ENCODE measurements around the gene MCHR1. TPM values are rescaled to one million over a fixed set of nuclear protein-coding genes. Genes with fewer than 3 reads are reported as not detected.
"Not testable (repeated sequence)": the region's sequence is repeated elsewhere in the genome, so short reads cannot be mapped to it uniquely, and the experiment has no call there.

Gene MCHR1
- total RNA-seq, 1 experiment from 2014 or later = 0.24 TPM

DNA sequence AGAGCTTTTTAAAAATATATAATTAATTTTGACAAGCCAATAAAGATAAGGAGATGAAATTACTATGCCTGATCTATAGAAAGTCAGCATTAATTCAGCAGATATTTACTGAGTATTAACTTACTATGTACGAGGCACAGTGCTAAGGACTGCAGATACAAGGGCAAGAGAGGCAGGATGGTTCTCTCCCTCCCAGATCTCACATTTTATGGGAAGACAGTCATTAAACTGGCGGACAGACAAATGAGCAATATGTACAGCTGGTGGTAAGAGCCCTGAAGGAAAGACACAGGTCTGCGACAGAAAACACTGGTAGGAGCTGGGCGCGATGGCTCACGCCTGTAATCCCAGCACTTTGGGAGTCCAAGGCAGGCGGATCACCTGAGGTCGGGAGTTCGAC lies 36.8 kb downstream of the MCHR1 start:
- POLR2A ChIA-PET (ENCODE audit: unreplicated experiment) = no interaction called here
- no peak for TF ChIP-seq EZH2 (IDR thresholded peaks at IDR 0.05; ENCODE audit: low read depth)
- TF ChIP-seq, protein P1, sequence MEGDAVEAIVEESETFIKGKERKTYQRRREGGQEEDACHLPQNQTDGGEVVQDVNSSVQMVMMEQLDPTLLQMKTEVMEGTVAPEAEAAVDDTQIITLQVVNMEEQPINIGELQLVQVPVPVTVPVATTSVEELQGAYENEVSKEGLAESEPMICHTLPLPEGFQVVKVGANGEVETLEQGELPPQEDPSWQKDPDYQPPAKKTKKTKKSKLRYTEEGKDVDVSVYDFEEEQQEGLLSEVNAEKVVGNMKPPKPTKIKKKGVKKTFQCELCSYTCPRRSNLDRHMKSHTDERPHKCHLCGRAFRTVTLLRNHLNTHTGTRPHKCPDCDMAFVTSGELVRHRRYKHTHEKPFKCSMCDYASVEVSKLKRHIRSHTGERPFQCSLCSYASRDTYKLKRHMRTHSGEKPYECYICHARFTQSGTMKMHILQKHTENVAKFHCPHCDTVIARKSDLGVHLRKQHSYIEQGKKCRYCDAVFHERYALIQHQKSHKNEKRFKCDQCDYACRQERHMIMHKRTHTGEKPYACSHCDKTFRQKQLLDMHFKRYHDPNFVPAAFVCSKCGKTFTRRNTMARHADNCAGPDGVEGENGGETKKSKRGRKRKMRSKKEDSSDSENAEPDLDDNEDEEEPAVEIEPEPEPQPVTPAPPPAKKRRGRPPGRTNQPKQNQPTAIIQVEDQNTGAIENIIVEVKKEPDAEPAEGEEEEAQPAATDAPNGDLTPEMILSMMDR (conservative IDR thresholded peaks at IDR 0.05) = no peak
- Histone ChIP-seq H3K4me2 (no peak overlapping the region), H3K79me2 (ENCODE audit: low read depth) (no peaks in the 10 kb centered on the region), H3F3A (ENCODE audit: insufficient read depth, low read depth) (peaks cover 48% of the 10 kb centered on the region), H2AFZ (no peak overlapping the region), H3K9me2 (ENCODE audit: insufficient read depth) (no peaks in the 10 kb centered on the region), H3K27me3 (ENCODE audit: insufficient read depth, low read depth) (no peaks in the 10 kb centered on the region), H3K27ac (no peak overlapping the region), H3K4me1 (replicated peaks; ENCODE audit: insufficient read depth) (peaks cover 56% of the 10 kb centered on the region), H3K9me3 (ENCODE audit: insufficient read depth, low read depth) (no peaks in the 10 kb centered on the region), H3K36me3 (ENCODE audit: low read depth) (no peaks in the 10 kb centered on the region), H4K20me1 (ENCODE audit: insufficient read depth) (no peaks in the 10 kb centered on the region), H3K4me3 (no peak overlapping the region)
- DNase-seq = no peak
- CTCF ChIA-PET = interaction anchor here (0.9 kb wide), 1 partner anchor 44 kb away, joined by 14 read pairs; no protein-coding TSS in a partner anchor
- intact Hi-C loops (cut with micrococcal nuclease; ENCODE audit: unreplicated experiment) = no loop called here
- BruUV-seq (replicated peaks) = no TSS peak

DNA sequence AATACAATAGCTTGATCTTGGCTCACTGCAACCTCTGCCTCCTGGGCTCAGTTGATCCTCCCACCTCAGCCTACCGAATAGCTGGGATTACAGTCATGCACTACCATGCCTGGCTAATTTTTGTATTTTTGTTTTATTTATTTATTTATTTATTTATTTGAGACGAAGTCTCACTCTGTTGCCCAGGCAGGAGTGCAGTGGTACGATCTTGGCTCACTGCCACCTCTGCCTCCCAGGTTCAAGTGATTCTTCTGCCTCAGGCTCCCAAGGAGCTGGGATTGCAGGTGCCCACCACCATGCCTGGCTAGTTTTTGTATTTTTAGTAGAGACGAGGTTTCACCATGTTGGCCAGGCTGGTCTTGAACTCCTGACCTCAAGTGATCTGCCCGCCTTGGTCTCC lies 38.4 kb downstream of the MCHR1 start:
- H2AFZ ChIP-seq; H3K79me2 ChIP-seq (ENCODE audit: low read depth); H3K27ac ChIP-seq; BruUV-seq (replicated peaks); intact Hi-C loops (cut with micrococcal nuclease; ENCODE audit: unreplicated experiment); H3K9me2 ChIP-seq (ENCODE audit: insufficient read depth); H3K9me3 ChIP-seq (ENCODE audit: insufficient read depth, low read depth); DNase-seq; H3K27me3 ChIP-seq (ENCODE audit: insufficient read depth, low read depth); H3K4me3 ChIP-seq; H3K4me2 ChIP-seq; CTCF ChIA-PET; H3K36me3 ChIP-seq (ENCODE audit: low read depth); H4K20me1 ChIP-seq (ENCODE audit: insufficient read depth): not testable (repeated sequence)
- POLR2A ChIA-PET (ENCODE audit: unreplicated experiment) = interaction anchor here (0.6 kb wide), 2 partner anchors 119 to 570 kb away, joined by 3 read pairs; no protein-coding TSS in a partner anchor
- peaks cover 55% of the 10 kb centered on the region for H3K4me1 ChIP-seq (replicated peaks; ENCODE audit: insufficient read depth)
- peaks cover 49% of the 10 kb centered on the region for H3F3A ChIP-seq (ENCODE audit: insufficient read depth, low read depth)

DNA sequence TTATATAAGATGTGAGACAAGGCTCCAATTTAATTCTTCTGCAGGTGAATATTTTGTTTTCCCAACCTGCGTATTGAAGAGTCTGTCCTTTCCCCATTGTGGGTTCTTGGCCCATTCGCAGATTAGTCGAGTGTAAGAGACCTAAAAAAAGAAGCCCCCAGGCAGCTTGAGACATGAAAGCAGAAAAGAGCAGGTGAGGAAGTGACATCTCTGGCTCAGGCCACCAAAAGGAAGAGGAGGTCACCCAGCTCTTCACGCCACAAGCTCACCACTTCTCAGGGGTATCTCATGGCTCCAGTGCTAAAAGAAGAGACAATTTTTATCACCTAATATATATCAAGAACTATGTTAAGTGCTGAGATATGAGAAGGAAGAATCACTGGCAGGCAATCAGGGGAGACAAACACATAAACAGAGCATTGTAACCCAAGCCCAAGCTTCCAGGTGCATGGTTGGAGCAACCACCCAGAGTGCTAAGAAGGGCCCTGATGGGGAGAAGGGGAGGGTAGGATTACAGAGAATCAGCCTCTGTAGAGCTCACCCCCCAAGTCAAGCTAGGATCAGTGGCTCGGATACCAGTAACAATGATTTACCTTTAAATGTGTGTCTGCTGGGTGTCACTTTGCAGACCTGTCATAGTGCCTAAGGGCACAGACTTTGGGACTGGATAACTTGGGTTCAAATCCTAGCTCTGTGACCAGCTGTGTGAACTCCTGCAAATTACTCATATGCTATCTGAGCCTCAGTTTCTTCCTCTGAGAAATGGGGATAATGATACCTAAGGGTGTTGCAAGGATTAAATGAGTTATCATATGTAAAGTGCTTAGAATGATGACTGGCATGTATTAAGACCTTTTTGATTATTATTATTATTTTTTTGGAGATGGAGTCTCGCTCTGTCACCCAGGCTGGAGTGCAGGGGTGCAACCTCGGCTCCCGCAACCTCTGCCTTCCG lies 39.2 kb downstream of the MCHR1 start:
- H3K27me3 ChIP-seq (ENCODE audit: insufficient read depth, low read depth) = no peaks in the 10 kb centered on the region
- no peak overlapping the region for H3K4me2 ChIP-seq
- peaks cover 40% of the 10 kb centered on the region for H3F3A ChIP-seq (ENCODE audit: insufficient read depth, low read depth)
- DNase-seq = no peak
- no peaks in the 10 kb centered on the region for H4K20me1 ChIP-seq (ENCODE audit: insufficient read depth)
- ChIA-PET CTCF (no interaction called here), POLR2A (ENCODE audit: unreplicated experiment) (no interaction called here)
- no peaks in the 10 kb centered on the region for H3K9me3 ChIP-seq (ENCODE audit: insufficient read depth, low read depth)
- H3K9me2 ChIP-seq (ENCODE audit: insufficient read depth) = no peaks in the 10 kb centered on the region
- H3K36me3 ChIP-seq (ENCODE audit: low read depth) = no peaks in the 10 kb centered on the region
- H3K27ac ChIP-seq = no peak overlapping the region
- H3K79me2 ChIP-seq (ENCODE audit: low read depth) = no peaks in the 10 kb centered on the region
- no peak overlapping the region for H2AFZ ChIP-seq
- peaks cover 46% of the 10 kb centered on the region for H3K4me1 ChIP-seq (replicated peaks; ENCODE audit: insufficient read depth)
- H3K4me3 ChIP-seq = no peak overlapping the region
- no peak for TF ChIP-seq EZH2 (IDR thresholded peaks at IDR 0.05; ENCODE audit: low read depth)
- TF ChIP-seq, protein P1 (conservative IDR thresholded peaks at IDR 0.05) = no peak
- BruUV-seq (replicated peaks) = no TSS peak
- intact Hi-C loops (cut with micrococcal nuclease; ENCODE audit: unreplicated experiment) = no loop called here

Measured in PC-9 (cell line).